ENCODE measurements around the gene THSD4. TPM values are rescaled to one million over a fixed set of nuclear protein-coding genes. Genes with fewer than 3 reads are reported as not detected.

THSD4 gene
- total and polyA plus RNA-seq, 2 of the 4 experiments (the other 2 are of a cell fraction), result 25.5 to 31.1 TPM

DNA sequence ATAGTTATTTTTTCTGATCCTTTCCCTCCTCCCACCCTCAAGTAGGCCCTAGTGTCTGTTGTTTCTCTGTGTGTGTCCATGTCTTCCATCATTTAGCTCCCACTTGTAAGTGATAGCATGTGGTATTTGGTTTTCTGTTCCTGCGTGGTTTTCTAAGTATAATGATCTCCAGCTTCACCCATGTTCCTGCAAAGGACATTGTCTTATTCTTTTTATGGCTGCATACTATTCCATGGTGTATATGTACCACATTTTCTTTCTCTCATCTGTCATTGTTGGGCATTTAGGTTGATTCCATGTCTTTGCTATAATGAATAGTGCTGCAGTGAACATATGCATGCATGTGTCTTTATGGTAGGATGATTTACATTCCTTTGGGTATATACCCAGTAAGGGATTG is 549.4 kb downstream of the THSD4 start:
- CTCF ChIA-PET, result interaction anchor here (0.8 kb wide), 1 partner anchor 221 kb away, joined by 3 read pairs; no protein-coding TSS in a partner anchor
- H4K8ac ChIP-seq (ENCODE audit: low read depth in 2 of 2, low read length in 2 of 2), result no peak overlapping the region
- no peaks in the 10 kb centered on the region for H3K9me3 ChIP-seq (ENCODE audit: control insufficient read depth, insufficient read depth, low read length)
- TF ChIP-seq BHLHE40 (IDR thresholded peaks at IDR 0.05; ENCODE audit: low read depth, low read length), result no peak
- no peak for TF ChIP-seq RAD21 (IDR thresholded peaks at IDR 0.05; ENCODE audit: low read length)
- no peak for TF ChIP-seq MXI1 (IDR thresholded peaks at IDR 0.05; ENCODE audit: borderline replicate concordance, low read depth, low read length)
- no peak for TF ChIP-seq FOS (IDR thresholded peaks at IDR 0.05; ENCODE audit: low read depth, low read length)
- no peak for TF ChIP-seq POLR2A (IDR thresholded peaks at IDR 0.05; ENCODE audit: low read depth, low read length)
- TF ChIP-seq RFX5 (IDR thresholded peaks at IDR 0.05; ENCODE audit: low read depth, low read length), result no peak
- no peak for TF ChIP-seq CEBPB (IDR thresholded peaks at IDR 0.05; ENCODE audit: low read depth, low read length)
- TF ChIP-seq, protein P1, sequence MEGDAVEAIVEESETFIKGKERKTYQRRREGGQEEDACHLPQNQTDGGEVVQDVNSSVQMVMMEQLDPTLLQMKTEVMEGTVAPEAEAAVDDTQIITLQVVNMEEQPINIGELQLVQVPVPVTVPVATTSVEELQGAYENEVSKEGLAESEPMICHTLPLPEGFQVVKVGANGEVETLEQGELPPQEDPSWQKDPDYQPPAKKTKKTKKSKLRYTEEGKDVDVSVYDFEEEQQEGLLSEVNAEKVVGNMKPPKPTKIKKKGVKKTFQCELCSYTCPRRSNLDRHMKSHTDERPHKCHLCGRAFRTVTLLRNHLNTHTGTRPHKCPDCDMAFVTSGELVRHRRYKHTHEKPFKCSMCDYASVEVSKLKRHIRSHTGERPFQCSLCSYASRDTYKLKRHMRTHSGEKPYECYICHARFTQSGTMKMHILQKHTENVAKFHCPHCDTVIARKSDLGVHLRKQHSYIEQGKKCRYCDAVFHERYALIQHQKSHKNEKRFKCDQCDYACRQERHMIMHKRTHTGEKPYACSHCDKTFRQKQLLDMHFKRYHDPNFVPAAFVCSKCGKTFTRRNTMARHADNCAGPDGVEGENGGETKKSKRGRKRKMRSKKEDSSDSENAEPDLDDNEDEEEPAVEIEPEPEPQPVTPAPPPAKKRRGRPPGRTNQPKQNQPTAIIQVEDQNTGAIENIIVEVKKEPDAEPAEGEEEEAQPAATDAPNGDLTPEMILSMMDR (conservative IDR thresholded peaks at IDR 0.05; ENCODE audit: low read depth, low read length), result no peak
- no peak for TF ChIP-seq RCOR1 (IDR thresholded peaks at IDR 0.05; ENCODE audit: insufficient replicate concordance, low read length)
- TF ChIP-seq, protein P2, sequence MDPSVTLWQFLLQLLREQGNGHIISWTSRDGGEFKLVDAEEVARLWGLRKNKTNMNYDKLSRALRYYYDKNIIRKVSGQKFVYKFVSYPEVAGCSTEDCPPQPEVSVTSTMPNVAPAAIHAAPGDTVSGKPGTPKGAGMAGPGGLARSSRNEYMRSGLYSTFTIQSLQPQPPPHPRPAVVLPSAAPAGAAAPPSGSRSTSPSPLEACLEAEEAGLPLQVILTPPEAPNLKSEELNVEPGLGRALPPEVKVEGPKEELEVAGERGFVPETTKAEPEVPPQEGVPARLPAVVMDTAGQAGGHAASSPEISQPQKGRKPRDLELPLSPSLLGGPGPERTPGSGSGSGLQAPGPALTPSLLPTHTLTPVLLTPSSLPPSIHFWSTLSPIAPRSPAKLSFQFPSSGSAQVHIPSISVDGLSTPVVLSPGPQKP (IDR thresholded peaks at IDR 0.05; ENCODE audit: borderline replicate concordance, low read depth, low read length), result no peak
- no peak for TF ChIP-seq MAZ (IDR thresholded peaks at IDR 0.05; ENCODE audit: borderline replicate concordance, low read depth, low read length)
- no peak for TF ChIP-seq NFE2L2 (IDR thresholded peaks at IDR 0.05; ENCODE audit: low read depth, low read length)
- TF ChIP-seq, protein P3, sequence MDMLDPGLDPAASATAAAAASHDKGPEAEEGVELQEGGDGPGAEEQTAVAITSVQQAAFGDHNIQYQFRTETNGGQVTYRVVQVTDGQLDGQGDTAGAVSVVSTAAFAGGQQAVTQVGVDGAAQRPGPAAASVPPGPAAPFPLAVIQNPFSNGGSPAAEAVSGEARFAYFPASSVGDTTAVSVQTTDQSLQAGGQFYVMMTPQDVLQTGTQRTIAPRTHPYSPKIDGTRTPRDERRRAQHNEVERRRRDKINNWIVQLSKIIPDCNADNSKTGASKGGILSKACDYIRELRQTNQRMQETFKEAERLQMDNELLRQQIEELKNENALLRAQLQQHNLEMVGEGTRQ (IDR thresholded peaks at IDR 0.05; ENCODE audit: low read depth, low read length), result no peak
- TF ChIP-seq MAFK (IDR thresholded peaks at IDR 0.05; ENCODE audit: low read depth, low read length), result no peak
- no peak for TF ChIP-seq SMC3 (IDR thresholded peaks at IDR 0.05; ENCODE audit: low read depth, low read length)
- no peak for TF ChIP-seq CHD1 (IDR thresholded peaks at IDR 0.05; ENCODE audit: low read depth, low read length)
- POLR2A ChIA-PET (ENCODE audit: unreplicated experiment), result no interaction called here
- dilution Hi-C loops (cut with HindIII; ENCODE audit: low sequenced_read_pairs, unreplicated experiment) (no loop called here), in situ Hi-C loops (cut with MboI; ENCODE audit: low sequenced_read_pairs) (no loop called here), intact Hi-C loops (cut with micrococcal nuclease) (no loop called here)
- H2AK5ac ChIP-seq (ENCODE audit: low read depth, low read length), result no peak overlapping the region
- no peak overlapping the region for H3K4me3 ChIP-seq (ENCODE audit: insufficient read depth, low read depth, low read length)
- no peak for ATAC-seq (ENCODE audit: low read depth)
- no peak overlapping the region for H2BK15ac ChIP-seq (ENCODE audit: low read depth, low read length)
- H3K9me1 ChIP-seq (ENCODE audit: insufficient read depth, low read length), result peaks cover 5% of the 10 kb centered on the region; the same call in 1 of the 2 replicates
- no peak overlapping the region for H4K5ac ChIP-seq (ENCODE audit: low read depth, low read length)
- H4K91ac ChIP-seq (ENCODE audit: insufficient read depth, low read depth, low read length), result no peak overlapping the region
- no peaks in the 10 kb centered on the region for H3K79me1 ChIP-seq (ENCODE audit: low read depth in 1 of 2, low read length in 2 of 2)
- no peak overlapping the region for H2AK9ac ChIP-seq (replicated peaks; ENCODE audit: low read depth, low read length, poor library complexity)
- no peak overlapping the region for H3K56ac ChIP-seq (ENCODE audit: extremely low read depth, insufficient read depth, low read length)
- no CpG with 5 or more reads among the region's 1 CpG for WGBS, 2 experiments (ENCODE audit: extremely low coverage in 2 of 2, insufficient read length in 1 of 2)
- H3K27me3 ChIP-seq (ENCODE audit: control insufficient read depth, insufficient read depth, low read length), result no peaks in the 10 kb centered on the region
- no peak overlapping the region for H2BK20ac ChIP-seq (ENCODE audit: low read depth, low read length)
- no peak overlapping the region for H3K9ac ChIP-seq (ENCODE audit: low read depth, low read length)
- no peak overlapping the region for H3K4ac ChIP-seq (ENCODE audit: low read depth, low read length)
- no peaks in the 10 kb centered on the region for H4K20me1 ChIP-seq (ENCODE audit: insufficient read depth, low read length)
- no peak overlapping the region for H3K4me2 ChIP-seq (ENCODE audit: low read depth, low read length)
- BruUV-seq (replicated peaks), result no TSS peak
- H2BK5ac ChIP-seq (ENCODE audit: low read depth, low read length, poor library complexity, severe bottlenecking), result no peak overlapping the region
- no peak overlapping the region for H3K27ac ChIP-seq (ENCODE audit: insufficient read depth, low read length)
- H3K14ac ChIP-seq (replicated peaks; ENCODE audit: low read depth, low read length), result no peak overlapping the region
- no peak overlapping the region for H3K23ac ChIP-seq (ENCODE audit: low read depth, low read length)
- peaks cover 9% of the 10 kb centered on the region for H3K36me3 ChIP-seq (ENCODE audit: control insufficient read depth, insufficient read depth, low read length)
- no peak overlapping the region for H2AFZ ChIP-seq (replicated peaks; ENCODE audit: low read length, poor library complexity)
- no peak for DNase-seq
- H3K18ac ChIP-seq (ENCODE audit: low read depth, low read length), result no peak overlapping the region
- H3K4me1 ChIP-seq (ENCODE audit: control insufficient read depth, insufficient read depth, low read length), result peaks cover 6% of the 10 kb centered on the region
- H2BK120ac ChIP-seq (ENCODE audit: low read depth, low read length), result no peak overlapping the region

All from IMR-90 (cell line).